Muscle layer of colon (tissue), 2 donors: ENCODE results near the gene ADCK1.

ENCODE experiments used
- H3K27ac ChIP-seq: one replicate; pipeline ENCODE4 v1.7.0; 2013; ENCODE audit warnings: low read depth, mild to moderate bottlenecking, low read length, moderate library complexity
- H3K27me3 ChIP-seq, 2 donors: one replicate each; pipeline ENCODE4 v1.7.0; 2013; ENCODE audit warnings: low read length in 2 of 2, mild to moderate bottlenecking in 2 of 2; ENCODE audit not compliant: insufficient read depth in 2 of 2, control insufficient read depth in 1 of 2
- H3K36me3 ChIP-seq: one replicate; pipeline ENCODE4 v1.7.0; 2013; ENCODE audit warnings: mild to moderate bottlenecking, low read length; ENCODE audit not compliant: insufficient read depth
- H3K4me1 ChIP-seq: one replicate; pipeline ENCODE4 v1.7.0; 2013; ENCODE audit warnings: mild to moderate bottlenecking, low read length; ENCODE audit not compliant: insufficient read depth
- H3K4me3 ChIP-seq, 2 donors: one replicate each; pipeline ENCODE4 v1.7.0; 2013; ENCODE audit warnings: low read length in 2 of 2, low read depth in 1 of 2, mild to moderate bottlenecking in 1 of 2, moderate library complexity in 1 of 2
- H3K9ac ChIP-seq: one replicate; pipeline ENCODE4 v1.7.0; 2013; ENCODE audit warnings: low read length
- H3K9me3 ChIP-seq: one replicate; pipeline ENCODE4 v1.7.0; 2013; ENCODE audit warnings: mild to moderate bottlenecking, low read length
- donor health status: abdominal sarcoma.
- donor health status: Adenocarcinoma of cecum.

The ADCK1 gene

GRCh38 chr14:77848031-77848430, 48.1 kb downstream of the ADCK1 start:
- Histone ChIP-seq H3K27me3 (no peaks in the 10 kb centered on the region), H3K9me3 (no peaks in the 10 kb centered on the region), H3K4me1 (no peaks in the 10 kb centered on the region), H3K9ac (no peak overlapping the region), H3K4me3 (no peak overlapping the region), H3K36me3 (no peaks in the 10 kb centered on the region), H3K27ac (no peak overlapping the region)

GRCh38 chr14:77849711-77850110, 49.8 kb downstream of the ADCK1 start:
- H3K4me1 ChIP-seq, result no peaks in the 10 kb centered on the region
- no peaks in the 10 kb centered on the region for H3K36me3 ChIP-seq
- H3K27me3 ChIP-seq, result no peaks in the 10 kb centered on the region
- H3K9ac ChIP-seq, result no peak overlapping the region
- H3K9me3 ChIP-seq, result no peaks in the 10 kb centered on the region
- no peak overlapping the region for H3K4me3 ChIP-seq
- no peak overlapping the region for H3K27ac ChIP-seq

GRCh38 chr14:77853919-77854318, 54.0 kb downstream of the ADCK1 start:
- Histone ChIP-seq H3K27me3 (no peaks in the 10 kb centered on the region), H3K4me1 (no peaks in the 10 kb centered on the region), H3K4me3 (no peak overlapping the region), H3K36me3 (no peaks in the 10 kb centered on the region), H3K27ac (no peak overlapping the region), H3K9ac (no peak overlapping the region), H3K9me3 (no peaks in the 10 kb centered on the region)

- no peaks in the 10 kb centered on the region for H3K27me3 ChIP-seq
- H3K27ac ChIP-seq, result no peak overlapping the region
- H3K4me1 ChIP-seq, result no peaks in the 10 kb centered on the region
- no peak overlapping the region for H3K4me3 ChIP-seq
- no peak overlapping the region for H3K9ac ChIP-seq
- no peaks in the 10 kb centered on the region for H3K9me3 ChIP-seq
- peaks cover 8% of the 10 kb centered on the region for H3K36me3 ChIP-seq
Observed at GRCh38 chr14:77856941-77857340, 57.0 kb downstream of the ADCK1 start.

GRCh38 chr14:77859934-77860570, 60.1 kb downstream of the ADCK1 start:
- Histone ChIP-seq H3K9me3 (no peaks in the 10 kb centered on the region), H3K4me1 (no peaks in the 10 kb centered on the region), H3K36me3 (peaks cover 8% of the 10 kb centered on the region), H3K27me3 (no peaks in the 10 kb centered on the region), H3K9ac (no peak overlapping the region), H3K27ac (no peak overlapping the region), H3K4me3 (no peak overlapping the region)

- no peak overlapping the region for H3K9ac ChIP-seq
- no peak overlapping the region for H3K27ac ChIP-seq
- no peaks in the 10 kb centered on the region for H3K4me1 ChIP-seq
- H3K27me3 ChIP-seq, result no peaks in the 10 kb centered on the region
- peaks cover 8% of the 10 kb centered on the region for H3K36me3 ChIP-seq
- no peak overlapping the region for H3K4me3 ChIP-seq
- H3K9me3 ChIP-seq, result no peaks in the 10 kb centered on the region
Observed at GRCh38 chr14:77861201-77861600, 61.3 kb downstream of the ADCK1 start.

GRCh38 chr14:77862154-77862786, 62.4 kb downstream of the ADCK1 start:
- Histone ChIP-seq H3K27me3 (no peaks in the 10 kb centered on the region), H3K36me3 (peaks cover 8% of the 10 kb centered on the region), H3K9ac (no peak overlapping the region), H3K4me1 (no peaks in the 10 kb centered on the region), H3K9me3 (no peaks in the 10 kb centered on the region), H3K4me3 (no peak overlapping the region), H3K27ac (no peak overlapping the region)

- no peak overlapping the region for H3K4me3 ChIP-seq
- H3K9ac ChIP-seq, result no peak overlapping the region
- H3K27me3 ChIP-seq, result no peaks in the 10 kb centered on the region
- no peak overlapping the region for H3K27ac ChIP-seq
- H3K9me3 ChIP-seq, result no peaks in the 10 kb centered on the region
- peaks cover 8% of the 10 kb centered on the region for H3K36me3 ChIP-seq
- H3K4me1 ChIP-seq, result no peaks in the 10 kb centered on the region
Observed at GRCh38 chr14:77864085-77864484, 64.2 kb downstream of the ADCK1 start.

- Histone ChIP-seq H3K27ac (no peak overlapping the region), H3K4me1 (no peaks in the 10 kb centered on the region), H3K27me3 (no peaks in the 10 kb centered on the region), H3K9me3 (no peaks in the 10 kb centered on the region), H3K9ac (no peak overlapping the region), H3K36me3 (peaks cover 4% of the 10 kb centered on the region), H3K4me3 (no peak overlapping the region)
Observed at GRCh38 chr14:77864580-77864979, 64.7 kb downstream of the ADCK1 start.

- Histone ChIP-seq H3K4me1 (no peaks in the 10 kb centered on the region), H3K27me3 (no peaks in the 10 kb centered on the region), H3K9ac (no peak overlapping the region), H3K27ac (no peak overlapping the region), H3K9me3 (no peaks in the 10 kb centered on the region), H3K4me3 (no peak overlapping the region), H3K36me3 (no peaks in the 10 kb centered on the region)
Observed at GRCh38 chr14:77865455-77865854, 65.5 kb downstream of the ADCK1 start.

GRCh38 chr14:77866932-77867331, 67.0 kb downstream of the ADCK1 start:
- H3K9ac ChIP-seq, result no peak overlapping the region
- no peaks in the 10 kb centered on the region for H3K9me3 ChIP-seq
- no peaks in the 10 kb centered on the region for H3K4me1 ChIP-seq
- no peak overlapping the region for H3K4me3 ChIP-seq
- H3K27me3 ChIP-seq, result no peaks in the 10 kb centered on the region
- no peak overlapping the region for H3K27ac ChIP-seq
- H3K36me3 ChIP-seq, result no peaks in the 10 kb centered on the region

- Histone ChIP-seq H3K36me3 (no peaks in the 10 kb centered on the region), H3K27ac (no peak overlapping the region), H3K9me3 (no peaks in the 10 kb centered on the region), H3K27me3 (no peaks in the 10 kb centered on the region), H3K4me3 (no peak overlapping the region), H3K4me1 (no peaks in the 10 kb centered on the region), H3K9ac (no peak overlapping the region)
Observed at GRCh38 chr14:77867476-77867875, 67.6 kb downstream of the ADCK1 start.
